H1 (cell line): Measurements from ENCODE around the gene EPN2. TPM values are rescaled to one million over a fixed set of nuclear protein-coding genes. Genes with fewer than 3 reads are reported as not detected.
"Not testable (repeated sequence)": the region's sequence is repeated elsewhere in the genome, so short reads cannot be mapped to it uniquely, and the experiment has no call there.

Experiments
- CTCF ChIA-PET: fragments of 300-600 bp; sonication (Branson Sonifier 250); formaldehyde crosslinking; loops from one replicate; lab custom pipeline; 2021; ENCODE audit not compliant: partially characterized antibody; lab: Charles Lee
- POLR2A ChIA-PET: fragments of 300-600 bp; sonication (Branson Sonifier 250); formaldehyde crosslinking; loops from one replicate; lab custom pipeline; 2021; ENCODE audit warnings: inconsistent platforms; ENCODE audit not compliant: partially characterized antibody; lab: Charles Lee
- DNase-seq, 2 experiments: peaks; one replicate each; pipeline versions ENCODE4 v3.0.0 to v3.0.0-alpha.2; 2010 to 2022; ENCODE audit warnings: low spot score in 2 of 2, low read depth in 1 of 2, mixed read lengths in 1 of 2
- FAIRE-seq: peaks from 2 replicates; lab custom pipeline; 2011; peaks lifted over from hg19 to GRCh38; lab: Jason Lieb, UNC
- H2AFZ ChIP-seq: 2 replicates; pipeline ENCODE4 v1.8.1; 2012; ENCODE audit warnings: low read length, inconsistent platforms
- H2AK5ac ChIP-seq: 2 replicates; pipeline ENCODE4 v1.6.1; 2013; ENCODE audit warnings: low read depth, low read length
- H2BK120ac ChIP-seq: replicated peaks from 2 replicates; pipeline ENCODE3; 2013; ENCODE audit warnings: low read depth, low read length, inconsistent platforms
- H2BK12ac ChIP-seq: 2 replicates; pipeline ENCODE4 v1.6.1; 2013; ENCODE audit warnings: low read depth, low read length
- H2BK15ac ChIP-seq: 2 replicates; pipeline ENCODE4 v1.6.1; 2013; ENCODE audit warnings: low read length
- H2BK20ac ChIP-seq: 2 replicates; pipeline ENCODE4 v1.6.1; 2013; ENCODE audit warnings: low read length
- H2BK5ac ChIP-seq: 2 replicates; pipeline ENCODE4 v1.6.1; 2013; ENCODE audit warnings: low read depth, low read length
- H3K14ac ChIP-seq: 2 replicates; pipeline ENCODE4 v1.6.1; 2013; ENCODE audit warnings: inconsistent platforms; ENCODE audit not compliant: insufficient read length
- H3K18ac ChIP-seq: 2 replicates; pipeline ENCODE4 v1.6.1; 2013; ENCODE audit warnings: low read length; ENCODE audit errors: extremely low read depth
- H3K23ac ChIP-seq: 2 replicates; pipeline ENCODE4 v1.6.1; 2013; ENCODE audit warnings: inconsistent platforms; ENCODE audit not compliant: insufficient read length
- H3K23me2 ChIP-seq: 2 replicates; pipeline ENCODE4 v1.6.1; 2013; ENCODE audit warnings: low read depth, low read length
- H3K27ac ChIP-seq: 2 replicates; pipeline ENCODE4 v1.6.1; 2011; ENCODE audit warnings: low read depth, low read length, inconsistent platforms
- H3K27me3 ChIP-seq, 4 experiments: replicated peaks in 1 of 4; 1 replicate in 1 of 4; 2 replicates in 3 of 4; pipeline versions ENCODE4 v1.6.1 to v1.8.1; 2011 to 2013; ENCODE audit warnings: low read length in 3 of 4, mild to moderate bottlenecking in 3 of 4, inconsistent platforms in 2 of 4, mixed read lengths in 2 of 4, moderate library complexity in 1 of 4; ENCODE audit not compliant: control insufficient read depth in 3 of 4, insufficient read depth in 3 of 4; ENCODE audit errors: extremely low read depth in 1 of 4
- H3K36me3 ChIP-seq, 4 experiments: 2 replicates each; pipeline versions ENCODE4 v1.6.1 to v1.8.1; 2011 to 2013; ENCODE audit warnings: mild to moderate bottlenecking in 4 of 4, low read length in 3 of 4, moderate library complexity in 2 of 4, control low read depth in 1 of 4, inconsistent platforms in 1 of 4; ENCODE audit not compliant: insufficient read depth in 4 of 4, control insufficient read depth in 2 of 4
- H3K4ac ChIP-seq: replicated peaks from 2 replicates; pipeline ENCODE3; 2013; ENCODE audit warnings: low read length, low read depth, mixed read lengths, inconsistent platforms; ENCODE audit not compliant: insufficient read length
- H3K4me1 ChIP-seq, 4 experiments: replicated peaks in 1 of 4; 1 replicate in 1 of 4; 2 replicates in 3 of 4; pipeline versions ENCODE4 v1.6.1 to v1.8.1; 2011 to 2013; ENCODE audit warnings: low read length in 3 of 4, inconsistent platforms in 2 of 4, mixed read lengths in 1 of 4; ENCODE audit not compliant: insufficient read depth in 4 of 4, control insufficient read depth in 3 of 4
- H3K4me2 ChIP-seq, 2 experiments: 2 replicates each; pipeline versions ENCODE4 v1.6.1 to v1.8.1; 2011 to 2013; ENCODE audit warnings: low read depth in 2 of 2, low read length in 2 of 2, control low read depth in 1 of 2, inconsistent platforms in 1 of 2, mild to moderate bottlenecking in 1 of 2; ENCODE audit not compliant: insufficient read depth in 1 of 2
- H3K4me3 ChIP-seq, 4 experiments: fragments of 200-600, 300-600 bp in 1 of 4; sonication (generic), shearing (Covaris generic), sonication (Bioruptor Twin) in 1 of 4; 2 replicates each; pipeline versions ENCODE4 v1.5.1 to v1.8.1; 2011 to 2016; ENCODE audit warnings: low read length in 4 of 4, low read depth in 3 of 4, control low read depth in 2 of 4, inconsistent platforms in 2 of 4, mild to moderate bottlenecking in 2 of 4, mixed read lengths in 1 of 4, moderate library complexity in 1 of 4; ENCODE audit not compliant: insufficient read depth in 2 of 4; ENCODE audit errors: extremely low read depth in 1 of 4
- H3K56ac ChIP-seq: replicated peaks from 2 replicates; pipeline ENCODE3; 2013; ENCODE audit warnings: low read depth, mild to moderate bottlenecking, mixed read lengths, low read length, inconsistent platforms; ENCODE audit not compliant: insufficient read length
- H3K79me1 ChIP-seq: 2 replicates; pipeline ENCODE4 v1.6.1; 2013; ENCODE audit warnings: low read depth, low read length, control low read depth
- H3K79me2 ChIP-seq, 2 experiments: 2 replicates each; pipeline versions ENCODE4 v1.6.1 to v1.8.1; 2012 to 2013; ENCODE audit warnings: low read length in 2 of 2, mild to moderate bottlenecking in 2 of 2, inconsistent platforms in 1 of 2; ENCODE audit not compliant: insufficient read depth in 2 of 2, control insufficient read depth in 1 of 2
- H3K9ac ChIP-seq, 4 experiments: replicated peaks in 1 of 4; 1 replicate in 1 of 4; 2 replicates in 3 of 4; pipeline versions ENCODE4 v1.6.1 to v1.8.1; 2011 to 2013; ENCODE audit warnings: low read depth in 3 of 4, low read length in 3 of 4, control low read depth in 2 of 4, mild to moderate bottlenecking in 2 of 4, moderate library complexity in 2 of 4, inconsistent platforms in 1 of 4; ENCODE audit errors: extremely low read depth in 1 of 4
- H3K9me3 ChIP-seq, 2 experiments: 2 replicates each; pipeline versions ENCODE4 v1.6.1 to v1.8.1; 2012 to 2013; ENCODE audit warnings: mild to moderate bottlenecking in 2 of 2, moderate library complexity in 2 of 2, control low read depth in 1 of 2, inconsistent platforms in 1 of 2, low read depth in 1 of 2, low read length in 1 of 2, mixed read lengths in 1 of 2; ENCODE audit not compliant: insufficient read depth in 2 of 2
- H4K20me1 ChIP-seq, 2 experiments: replicated peaks in 1 of 2; 2 replicates each; pipeline versions ENCODE3 to v1.8.1; 2011 to 2013; ENCODE audit warnings: inconsistent platforms in 2 of 2, low read length in 2 of 2, mild to moderate bottlenecking in 1 of 2; ENCODE audit not compliant: insufficient read depth in 2 of 2, control insufficient read depth in 1 of 2
- H4K5ac ChIP-seq: 2 replicates; pipeline ENCODE4 v1.6.1; 2013; ENCODE audit warnings: low read length, low read depth, mixed read lengths, inconsistent platforms; ENCODE audit not compliant: insufficient read length
- H4K8ac ChIP-seq: 2 replicates; pipeline ENCODE4 v1.8.0; 2013; ENCODE audit warnings: mild to moderate bottlenecking, moderate library complexity, low read length, inconsistent platforms; ENCODE audit not compliant: insufficient read depth; ENCODE audit errors: extremely low read depth
- H4K91ac ChIP-seq: replicated peaks from 2 replicates; pipeline ENCODE3; 2013; ENCODE audit warnings: low read length, mixed read lengths, inconsistent platforms; ENCODE audit not compliant: insufficient read length
- WGBS, 2 experiments: shearing (Covaris generic) in 1 of 2; methylation state at CpG; one replicate each; pipeline versions ENCODE4 v1.1.6 to v1.1.7; 2013 to 2015; ENCODE audit warnings: low lambda C conversion rate in 2 of 2, mixed read lengths in 2 of 2, inconsistent platforms in 1 of 2, low coverage in 1 of 2, missing lambda C conversion rate in 1 of 2; ENCODE audit not compliant: insufficient replicate concordance in 2 of 2, insufficient coverage in 1 of 2, insufficient read length in 1 of 2; ENCODE audit errors: extremely low coverage in 1 of 2, missing lambda C conversion rate in 1 of 2; 5-methylcytosine and 5-hydroxymethylcytosine counted together
- polyA plus RNA-seq, 7 experiments: library from polyadenylated mRNA; depleted of rRNA in 3 of 7; stranded (reverse) in 5 of 7; unstranded in 2 of 7; fragments of >200 nt in 5 of 7; fragments of 200-250 nt in 2 of 7; gene quantifications; 1 replicate in 5 of 7; 2 replicates in 1 of 7; 4 replicates in 1 of 7; pipeline versions ENCODE4 v1.2.1 to v1.2.3, GENCODE V29; 2011 to 2013; ENCODE audit warnings: missing spikeins in 2 of 7, mixed read lengths in 2 of 7
- total RNA-seq: library from RNA; stranded (reverse); fragmentation: NEBNext Ultra II Directional; extraction: Animal tissue kit (Norgen Biotek cat#: 25700); gene quantifications from 2 replicates; pipeline ENCODE4 v1.2.1, GENCODE V29; 2021

The EPN2 gene
- total and polyA plus RNA-seq, 2 of the 8 experiments (the other 6 are each of a cell fraction or from before 2014, with no cell fraction given) = 28.7 to 55.8 TPM

GRCh38 chr17:19215074-19215860 is 21.9 kb upstream of the EPN2 start:
- H2BK120ac ChIP-seq, H3K4me1 ChIP-seq, H2BK20ac ChIP-seq, H3K27me3 ChIP-seq, H3K4me2 ChIP-seq, H3K4ac ChIP-seq, H4K91ac ChIP-seq, H3K9ac ChIP-seq, H3K4me3 ChIP-seq, H3K79me2 ChIP-seq, H3K18ac ChIP-seq, H3K27ac ChIP-seq, FAIRE-seq, H3K23me2 ChIP-seq, H3K14ac ChIP-seq, H3K9me3 ChIP-seq, H2AFZ ChIP-seq, H4K20me1 ChIP-seq, CTCF ChIA-PET, H4K8ac ChIP-seq, H2BK15ac ChIP-seq, H2BK5ac ChIP-seq, H4K5ac ChIP-seq, H2AK5ac ChIP-seq, POLR2A ChIA-PET, H3K56ac ChIP-seq, H3K79me1 ChIP-seq, DNase-seq, H3K36me3 ChIP-seq, H3K23ac ChIP-seq, H2BK12ac ChIP-seq: not testable (repeated sequence)
- WGBS, 2 experiments = no CpG with 5 or more reads among the region's 67 CpGs
